ENCODE results near the gene BPI. TPM values are rescaled to one million over a fixed set of nuclear protein-coding genes. Genes with fewer than 3 reads are reported as not detected.

Gene BPI
- total and polyA plus RNA-seq, 8 donors: 0.35 to 3.2 (median 0.79) TPM

GRCh38 chr20:38357653-38358207, 53.8 kb downstream of the BPI start:
- H3K36me3 ChIP-seq: no peaks in the 10 kb centered on the region
- intact Hi-C loops (cut with DNase I): no loop called here
- TF ChIP-seq CTCF (IDR thresholded peaks at IDR 0.05): no peak
- H3K27ac ChIP-seq: no peak overlapping the region
- no peak overlapping the region for H3K4me3 ChIP-seq
- no peaks in the 10 kb centered on the region for H3K27me3 ChIP-seq
- H3K4me1 ChIP-seq: peaks cover 0 to 3% of the 10 kb centered on the region in 2 donors
- peak; percentile 61 for ATAC-seq
- DNase-seq: peak in 1 of 4 donors; percentile 43
- no peaks in the 10 kb centered on the region for H3K9me3 ChIP-seq

- no peak for TF ChIP-seq CTCF (IDR thresholded peaks at IDR 0.05)
Measured at GRCh38 chr20:38358556-38358955, 54.6 kb downstream of the BPI start.

GRCh38 chr20:38363004-38363747, 59.2 kb downstream of the BPI start:
- no peak for ATAC-seq
- Histone ChIP-seq H3K9me3 (no peaks in the 10 kb centered on the region), H3K27ac (no peak overlapping the region), H3K4me1 (no peaks in the 10 kb centered on the region), H3K36me3 (no peaks in the 10 kb centered on the region), H3K4me3 (no peak overlapping the region), H3K27me3 (no peaks in the 10 kb centered on the region)
- intact Hi-C loops (cut with DNase I): no loop called here
- no peak for DNase-seq
- no peak for TF ChIP-seq CTCF (IDR thresholded peaks at IDR 0.05)

More at GRCh38 chr20:38358556-38358955, 54.6 kb downstream of the BPI start:
- Histone ChIP-seq H3K4me1 (peaks cover 0 to 3% of the 10 kb centered on the region in 2 donors), H3K27me3 (no peaks in the 10 kb centered on the region), H3K27ac (no peak overlapping the region), H3K36me3 (no peaks in the 10 kb centered on the region), H3K4me3 (no peak overlapping the region), H3K9me3 (no peaks in the 10 kb centered on the region)
- no peak for ATAC-seq
- intact Hi-C loops (cut with DNase I): no loop called here
- no peak for DNase-seq

GRCh38 chr20:38369389-38369788, 65.4 kb downstream of the BPI start:
- intact Hi-C loops (cut with DNase I): no loop called here
- no peak overlapping the region for H3K4me3 ChIP-seq
- no peaks in the 10 kb centered on the region for H3K27me3 ChIP-seq
- H3K4me1 ChIP-seq: no peaks in the 10 kb centered on the region
- DNase-seq (no peak), ATAC-seq (peak; percentile 31)
- H3K9me3 ChIP-seq: no peaks in the 10 kb centered on the region
- H3K27ac ChIP-seq: no peak overlapping the region
- no peak for TF ChIP-seq CTCF (IDR thresholded peaks at IDR 0.05)
- H3K36me3 ChIP-seq: no peaks in the 10 kb centered on the region

GRCh38 chr20:38372806-38373205, 68.8 kb downstream of the BPI start:
- Histone ChIP-seq H3K9me3 (no peaks in the 10 kb centered on the region), H3K27ac (no peak overlapping the region), H3K4me1 (no peaks in the 10 kb centered on the region), H3K36me3 (no peaks in the 10 kb centered on the region), H3K4me3 (no peak overlapping the region), H3K27me3 (no peaks in the 10 kb centered on the region)
- TF ChIP-seq CTCF (IDR thresholded peaks at IDR 0.05): no peak
- no peak for ATAC-seq
- no peak for DNase-seq
- intact Hi-C loops (cut with DNase I): no loop called here

Data from left lung (tissue), 10 donors.